HL-60 (cell line): Measurements from ENCODE around the gene OSBPL6.

Experiments
- DNase-seq, 2 experiments: peaks; one replicate each; pipeline ENCODE4 v3.0.0-alpha.2; 2010 to 2020; ENCODE audit warnings: low read depth in 1 of 2, low spot score in 1 of 2
- H3K27ac ChIP-seq: fragments of 250-450 bp; sonication (Bioruptor Pico); replicated peaks from 2 replicates; pipeline ENCODE4 v1.5.1; 2020; ENCODE audit warnings: mild to moderate bottlenecking, moderate library complexity
- H3K27me3 ChIP-seq: fragments of 250-450 bp; sonication (Bioruptor Pico); 2 replicates; pipeline ENCODE4 v1.5.1; 2021; ENCODE audit warnings: mild to moderate bottlenecking, moderate library complexity; ENCODE audit not compliant: insufficient read depth, poor library complexity, severe bottlenecking
- H3K4me3 ChIP-seq: replicated peaks from 2 replicates; pipeline ENCODE4 v1.5.1; 2011; ENCODE audit warnings: mild to moderate bottlenecking, control low read depth, low read length; ENCODE audit not compliant: insufficient read depth
- GABPA ChIP-seq: IDR thresholded peaks from 2 replicates; pipeline ENCODE4 v1.6.1; 2012; ENCODE audit warnings: low read depth
- POLR2AphosphoS5 ChIP-seq: IDR thresholded peaks from 2 replicates; pipeline ENCODE4 v1.6.1; 2012; ENCODE audit warnings: low read depth
- REST ChIP-seq: IDR thresholded peaks from 2 replicates; pipeline ENCODE4 v1.6.1; 2012; ENCODE audit warnings: low read depth; ENCODE audit not compliant: insufficient replicate concordance
- SPI1 ChIP-seq: IDR thresholded peaks from 2 replicates; pipeline ENCODE4 v1.6.1; 2012; ENCODE audit warnings: low read depth, mild to moderate bottlenecking, borderline replicate concordance
- TF ChIP-seq, protein P1 (sequence below): IDR thresholded peaks from one replicate; pipeline ENCODE4 v1.5.1; 2011; ENCODE audit warnings: low read length, control low read depth, inconsistent platforms; ENCODE audit not compliant: insufficient read depth

OSBPL6 gene

GRCh38 chr2:178315488-178315948 is 121.2 kb downstream of the OSBPL6 start:
- TF ChIP-seq REST (no peak), SPI1 (no peak), POLR2AphosphoS5 (no peak), GABPA (no peak)
- TF ChIP-seq, protein P1, sequence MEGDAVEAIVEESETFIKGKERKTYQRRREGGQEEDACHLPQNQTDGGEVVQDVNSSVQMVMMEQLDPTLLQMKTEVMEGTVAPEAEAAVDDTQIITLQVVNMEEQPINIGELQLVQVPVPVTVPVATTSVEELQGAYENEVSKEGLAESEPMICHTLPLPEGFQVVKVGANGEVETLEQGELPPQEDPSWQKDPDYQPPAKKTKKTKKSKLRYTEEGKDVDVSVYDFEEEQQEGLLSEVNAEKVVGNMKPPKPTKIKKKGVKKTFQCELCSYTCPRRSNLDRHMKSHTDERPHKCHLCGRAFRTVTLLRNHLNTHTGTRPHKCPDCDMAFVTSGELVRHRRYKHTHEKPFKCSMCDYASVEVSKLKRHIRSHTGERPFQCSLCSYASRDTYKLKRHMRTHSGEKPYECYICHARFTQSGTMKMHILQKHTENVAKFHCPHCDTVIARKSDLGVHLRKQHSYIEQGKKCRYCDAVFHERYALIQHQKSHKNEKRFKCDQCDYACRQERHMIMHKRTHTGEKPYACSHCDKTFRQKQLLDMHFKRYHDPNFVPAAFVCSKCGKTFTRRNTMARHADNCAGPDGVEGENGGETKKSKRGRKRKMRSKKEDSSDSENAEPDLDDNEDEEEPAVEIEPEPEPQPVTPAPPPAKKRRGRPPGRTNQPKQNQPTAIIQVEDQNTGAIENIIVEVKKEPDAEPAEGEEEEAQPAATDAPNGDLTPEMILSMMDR = no peak
- no peak for DNase-seq
- Histone ChIP-seq H3K27ac (no peak overlapping the region), H3K4me3 (no peak overlapping the region), H3K27me3 (no peaks in the 10 kb centered on the region)

DNA sequence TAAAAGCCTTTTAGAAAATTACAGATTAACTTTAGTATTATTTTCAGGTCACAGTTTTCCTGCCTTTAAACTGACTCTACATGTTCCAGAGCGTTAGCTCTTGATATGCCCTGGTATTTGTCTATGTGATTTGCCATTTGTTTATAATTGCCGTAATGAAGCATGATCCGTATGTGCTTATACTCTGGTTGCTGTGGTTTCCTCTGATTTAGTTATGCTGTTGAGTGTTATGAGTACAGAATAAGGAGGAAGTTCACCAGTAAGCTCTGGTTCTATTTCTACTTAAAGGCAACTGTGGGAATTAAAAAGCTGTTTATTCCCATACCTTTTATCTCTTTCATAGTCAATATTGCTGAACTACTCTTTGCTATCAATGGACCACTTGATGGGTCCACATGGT is 123.5 kb downstream of the OSBPL6 start:
- TF ChIP-seq, protein P1 = no peak
- no peak for TF ChIP-seq POLR2AphosphoS5
- no peak for TF ChIP-seq SPI1
- TF ChIP-seq REST = no peak
- TF ChIP-seq GABPA = no peak
- H3K4me3 ChIP-seq = no peak overlapping the region
- DNase-seq = no peak
- no peaks in the 10 kb centered on the region for H3K27me3 ChIP-seq
- H3K27ac ChIP-seq = no peak overlapping the region

DNA sequence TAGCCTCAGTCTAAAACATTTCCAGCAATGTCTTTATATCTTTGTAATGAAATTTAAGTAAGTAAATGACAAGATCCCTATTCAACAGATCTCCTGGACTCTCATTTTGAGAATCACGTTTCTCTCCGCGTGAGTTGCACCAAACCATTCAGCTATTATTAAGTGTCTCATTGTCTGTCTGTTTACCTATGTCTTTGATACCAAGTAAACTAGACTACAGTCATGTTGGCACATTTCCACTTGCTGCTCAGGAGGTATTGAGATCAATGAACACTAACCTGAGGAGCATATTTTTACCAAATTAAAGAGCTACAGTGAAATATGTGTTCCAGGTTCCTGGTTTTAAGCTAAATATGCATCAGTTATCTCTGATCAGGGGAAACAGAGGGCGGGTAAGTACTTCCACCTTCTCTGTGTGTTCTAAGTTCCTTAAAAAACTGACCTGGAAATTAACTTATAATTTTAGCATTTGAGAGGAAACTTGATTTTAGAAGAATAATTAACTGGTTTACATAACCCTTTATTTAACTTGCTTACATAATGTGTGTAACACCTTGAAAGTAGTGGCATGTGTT is 125.8 kb downstream of the OSBPL6 start:
- Histone ChIP-seq H3K27me3 (no peaks in the 10 kb centered on the region), H3K27ac (no peak overlapping the region), H3K4me3 (no peak overlapping the region)
- no peak for DNase-seq
- TF ChIP-seq, protein P1 = no peak
- no peak for TF ChIP-seq POLR2AphosphoS5
- no peak for TF ChIP-seq REST
- no peak for TF ChIP-seq SPI1
- TF ChIP-seq GABPA = no peak
